Right renal cortex interstitium (tissue), 3 donors: ENCODE measurements around the gene SLC8A2. TPM values are rescaled to one million over a fixed set of nuclear protein-coding genes. Genes with fewer than 3 reads are reported as not detected.

Source experiments
- DNase-seq, 3 donors: peaks; one replicate each; pipeline ENCODE4 v3.0.0-alpha.2; 2013; ENCODE audit warnings: low read depth in 3 of 3, low spot score in 2 of 3
- polyA plus RNA-seq, 3 donors: library from polyadenylated mRNA; unstranded; fragments of 120-200 nt; gene quantifications; one replicate each; pipeline ENCODE4 v1.2.1, GENCODE V29; 2013; ENCODE audit not compliant: insufficient read length in 3 of 3

SLC8A2 gene
- polyA plus RNA-seq, 3 donors = 0.07 to 0.28 (median 0.08) TPM

- no peak for DNase-seq
Measured at GRCh38 chr19:47433121-47433520, 38.6 kb downstream of the SLC8A2 start.

GRCh38 chr19:47432499-47432898 is 39.2 kb downstream of the SLC8A2 start:
- no peak for DNase-seq

- DNase-seq = no peak
Measured at GRCh38 chr19:47432091-47432490, 39.6 kb downstream of the SLC8A2 start.

- no peak for DNase-seq
Measured at GRCh38 chr19:47430041-47430802, 41.5 kb downstream of the SLC8A2 start.

GRCh38 chr19:47429140-47429793 is 42.4 kb downstream of the SLC8A2 start:
- no peak for DNase-seq

GRCh38 chr19:47428177-47428894 is 43.4 kb downstream of the SLC8A2 start:
- peak in 2 of 3 donors; percentile 78 to 81 for DNase-seq

- DNase-seq = no peak
Measured at GRCh38 chr19:47427241-47428176, 44.2 kb downstream of the SLC8A2 start.

GRCh38 chr19:47423203-47423882 is 48.4 kb downstream of the SLC8A2 start:
- no peak for DNase-seq

- DNase-seq = no peak
Measured at GRCh38 chr19:47422417-47423163, 49.1 kb downstream of the SLC8A2 start.

GRCh38 chr19:47421844-47422395 is 49.8 kb downstream of the SLC8A2 start:
- no peak for DNase-seq

GRCh38 chr19:47421244-47421786 is 50.4 kb downstream of the SLC8A2 start:
- no peak for DNase-seq

GRCh38 chr19:47419789-47420188 is 51.9 kb downstream of the SLC8A2 start:
- DNase-seq = no peak

GRCh38 chr19:47419030-47419783 is 52.5 kb downstream of the SLC8A2 start, which contains the start of gene MEIS3:
MEIS3 (minus strand) TSS chr19:47419527; CDS start chr19:47419081, 446 bp downstream.
- no peak for DNase-seq

- no peak for DNase-seq
Measured at GRCh38 chr19:47418692-47419029, 53.0 kb downstream of the SLC8A2 start.

- no peak for DNase-seq
Measured at GRCh38 chr19:47417746-47418691, 53.7 kb downstream of the SLC8A2 start.

GRCh38 chr19:47417107-47417745 is 54.5 kb downstream of the SLC8A2 start:
- no peak for DNase-seq
